ENCODE results near the gene NOS3. TPM values are rescaled to one million over a fixed set of nuclear protein-coding genes. Genes with fewer than 3 reads are reported as not detected.

NOS3 gene
- total and polyA plus RNA-seq, 9 of the 15 experiments (the other 6 are each of a cell fraction or from before 2014, with no cell fraction given): 1.1 to 121 (median 23.6) TPM

DNA sequence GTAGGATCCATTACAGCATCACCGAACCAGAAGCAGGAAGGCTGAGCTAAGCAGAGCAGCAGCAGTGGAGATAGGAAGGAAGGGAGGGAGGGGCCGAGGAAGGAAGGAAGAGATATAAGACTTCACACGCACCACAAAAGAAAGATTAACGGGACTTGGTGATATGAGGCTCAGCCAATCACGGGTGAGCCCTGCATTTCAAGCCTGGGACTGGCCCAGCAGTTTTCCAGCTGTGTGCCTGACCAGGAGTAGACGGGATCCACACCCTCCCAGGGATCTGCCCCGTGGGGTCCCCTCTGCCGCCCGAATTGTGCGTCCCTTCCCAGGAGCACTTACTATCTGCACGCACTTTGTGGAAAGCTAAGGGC lies 17.3 kb downstream of the NOS3 start (continued):
- TF ChIP-seq, protein P1, sequence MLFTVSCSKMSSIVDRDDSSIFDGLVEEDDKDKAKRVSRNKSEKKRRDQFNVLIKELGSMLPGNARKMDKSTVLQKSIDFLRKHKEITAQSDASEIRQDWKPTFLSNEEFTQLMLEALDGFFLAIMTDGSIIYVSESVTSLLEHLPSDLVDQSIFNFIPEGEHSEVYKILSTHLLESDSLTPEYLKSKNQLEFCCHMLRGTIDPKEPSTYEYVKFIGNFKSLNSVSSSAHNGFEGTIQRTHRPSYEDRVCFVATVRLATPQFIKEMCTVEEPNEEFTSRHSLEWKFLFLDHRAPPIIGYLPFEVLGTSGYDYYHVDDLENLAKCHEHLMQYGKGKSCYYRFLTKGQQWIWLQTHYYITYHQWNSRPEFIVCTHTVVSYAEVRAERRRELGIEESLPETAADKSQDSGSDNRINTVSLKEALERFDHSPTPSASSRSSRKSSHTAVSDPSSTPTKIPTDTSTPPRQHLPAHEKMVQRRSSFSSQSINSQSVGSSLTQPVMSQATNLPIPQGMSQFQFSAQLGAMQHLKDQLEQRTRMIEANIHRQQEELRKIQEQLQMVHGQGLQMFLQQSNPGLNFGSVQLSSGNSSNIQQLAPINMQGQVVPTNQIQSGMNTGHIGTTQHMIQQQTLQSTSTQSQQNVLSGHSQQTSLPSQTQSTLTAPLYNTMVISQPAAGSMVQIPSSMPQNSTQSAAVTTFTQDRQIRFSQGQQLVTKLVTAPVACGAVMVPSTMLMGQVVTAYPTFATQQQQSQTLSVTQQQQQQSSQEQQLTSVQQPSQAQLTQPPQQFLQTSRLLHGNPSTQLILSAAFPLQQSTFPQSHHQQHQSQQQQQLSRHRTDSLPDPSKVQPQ (CRISPR knock-in tag; IDR thresholded peaks at IDR 0.05; ENCODE audit: borderline replicate concordance): no peak
- TF ChIP-seq, protein P2, sequence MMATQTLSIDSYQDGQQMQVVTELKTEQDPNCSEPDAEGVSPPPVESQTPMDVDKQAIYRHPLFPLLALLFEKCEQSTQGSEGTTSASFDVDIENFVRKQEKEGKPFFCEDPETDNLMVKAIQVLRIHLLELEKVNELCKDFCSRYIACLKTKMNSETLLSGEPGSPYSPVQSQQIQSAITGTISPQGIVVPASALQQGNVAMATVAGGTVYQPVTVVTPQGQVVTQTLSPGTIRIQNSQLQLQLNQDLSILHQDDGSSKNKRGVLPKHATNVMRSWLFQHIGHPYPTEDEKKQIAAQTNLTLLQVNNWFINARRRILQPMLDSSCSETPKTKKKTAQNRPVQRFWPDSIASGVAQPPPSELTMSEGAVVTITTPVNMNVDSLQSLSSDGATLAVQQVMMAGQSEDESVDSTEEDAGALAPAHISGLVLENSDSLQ (IDR thresholded peaks at IDR 0.05): peak; percentile 85
- TF ChIP-seq MED1 (CRISPR knock-in tag; IDR thresholded peaks at IDR 0.05; ENCODE audit: borderline replicate concordance) (no peak), DDX20 (tag; IDR thresholded peaks at IDR 0.05; ENCODE audit: low read depth) (no peak), PPARD (CRISPR knock-in tag; IDR thresholded peaks at IDR 0.05) (no peak), RBM34 (IDR thresholded peaks at IDR 0.05; ENCODE audit: borderline replicate concordance, insufficient read depth, low read length) (no peak), ZNF57 (CRISPR knock-in tag; IDR thresholded peaks at IDR 0.05) (no peak), MAFK (IDR thresholded peaks at IDR 0.05; ENCODE audit: low read length) (peak; percentile 70), NFIC (IDR thresholded peaks at IDR 0.05) (peak; percentile 64), HMGN3 (IDR thresholded peaks at IDR 0.05; ENCODE audit: borderline replicate concordance, extremely low read depth, insufficient read length, low read depth, low read length) (peak; percentile 16), HDGF (IDR thresholded peaks at IDR 0.05) (no peak), ETV6 (IDR thresholded peaks at IDR 0.05; ENCODE audit: borderline replicate concordance in 1 of 2, low read depth in 2 of 2, low read length in 1 of 2) (peak; percentile 33 to 87; a peak in 2 of 4 replicates), ETV6 (CRISPR knock-in tag; IDR thresholded peaks at IDR 0.05; ENCODE audit: borderline replicate concordance) (no peak), PML (IDR thresholded peaks at IDR 0.05; ENCODE audit: low read length) (peak; percentile 54), ZNF79 (CRISPR knock-in tag; IDR thresholded peaks at IDR 0.05; ENCODE audit: low read depth) (peak; percentile 66; the same call in 1 of the 2 replicates), JUND (IDR thresholded peaks at IDR 0.05; ENCODE audit: borderline replicate concordance, low read depth, low read length) (0 out of 2 replicates have a peak, but pooled peaks have one; percentile 46), JUND (tag; IDR thresholded peaks at IDR 0.05; ENCODE audit: borderline replicate concordance, low read depth, low read length) (peak; percentile 41; the same call in 2 of the 3 replicates), SPI1 (IDR thresholded peaks at IDR 0.05; ENCODE audit: borderline replicate concordance, low read depth, low read length) (peak; percentile 81; the same call in 1 of the 2 replicates), CBFA2T2 (conservative IDR thresholded peaks at IDR 0.05) (peak; percentile 88), HMG20B (CRISPR knock-in tag; IDR thresholded peaks at IDR 0.05) (no peak), SMC3 (conservative IDR thresholded peaks at IDR 0.05; ENCODE audit: insufficient read depth, low read depth, low read length) (no peak)
- TF ChIP-seq, protein P3, sequence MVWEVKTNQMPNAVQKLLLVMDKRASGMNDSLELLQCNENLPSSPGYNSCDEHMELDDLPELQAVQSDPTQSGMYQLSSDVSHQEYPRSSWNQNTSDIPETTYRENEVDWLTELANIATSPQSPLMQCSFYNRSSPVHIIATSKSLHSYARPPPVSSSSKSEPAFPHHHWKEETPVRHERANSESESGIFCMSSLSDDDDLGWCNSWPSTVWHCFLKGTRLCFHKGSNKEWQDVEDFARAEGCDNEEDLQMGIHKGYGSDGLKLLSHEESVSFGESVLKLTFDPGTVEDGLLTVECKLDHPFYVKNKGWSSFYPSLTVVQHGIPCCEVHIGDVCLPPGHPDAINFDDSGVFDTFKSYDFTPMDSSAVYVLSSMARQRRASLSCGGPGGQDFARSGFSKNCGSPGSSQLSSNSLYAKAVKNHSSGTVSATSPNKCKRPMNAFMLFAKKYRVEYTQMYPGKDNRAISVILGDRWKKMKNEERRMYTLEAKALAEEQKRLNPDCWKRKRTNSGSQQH (CRISPR knock-in tag; IDR thresholded peaks at IDR 0.05): no peak
- TF ChIP-seq, protein P4, sequence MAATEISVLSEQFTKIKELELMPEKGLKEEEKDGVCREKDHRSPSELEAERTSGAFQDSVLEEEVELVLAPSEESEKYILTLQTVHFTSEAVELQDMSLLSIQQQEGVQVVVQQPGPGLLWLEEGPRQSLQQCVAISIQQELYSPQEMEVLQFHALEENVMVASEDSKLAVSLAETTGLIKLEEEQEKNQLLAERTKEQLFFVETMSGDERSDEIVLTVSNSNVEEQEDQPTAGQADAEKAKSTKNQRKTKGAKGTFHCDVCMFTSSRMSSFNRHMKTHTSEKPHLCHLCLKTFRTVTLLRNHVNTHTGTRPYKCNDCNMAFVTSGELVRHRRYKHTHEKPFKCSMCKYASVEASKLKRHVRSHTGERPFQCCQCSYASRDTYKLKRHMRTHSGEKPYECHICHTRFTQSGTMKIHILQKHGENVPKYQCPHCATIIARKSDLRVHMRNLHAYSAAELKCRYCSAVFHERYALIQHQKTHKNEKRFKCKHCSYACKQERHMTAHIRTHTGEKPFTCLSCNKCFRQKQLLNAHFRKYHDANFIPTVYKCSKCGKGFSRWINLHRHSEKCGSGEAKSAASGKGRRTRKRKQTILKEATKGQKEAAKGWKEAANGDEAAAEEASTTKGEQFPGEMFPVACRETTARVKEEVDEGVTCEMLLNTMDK (IDR thresholded peaks at IDR 0.05; ENCODE audit: borderline replicate concordance, insufficient read depth, low read depth, low read length, poor library complexity, severe bottlenecking): no peak

Data from K562 (cell line).